ENCODE data around the gene TMEM72. TPM values are rescaled to one million over a fixed set of nuclear protein-coding genes. Genes with fewer than 3 reads are reported as not detected.
A peak's percentile ranks its signal among the peaks of the same experiment; 100 is the strongest.

TMEM72 gene
- total and polyA plus RNA-seq, 2 of the 13 experiments (the other 11 are each of a cell fraction or from before 2014, with no cell fraction given) = 0.04 TPM; not detected in 1

DNA sequence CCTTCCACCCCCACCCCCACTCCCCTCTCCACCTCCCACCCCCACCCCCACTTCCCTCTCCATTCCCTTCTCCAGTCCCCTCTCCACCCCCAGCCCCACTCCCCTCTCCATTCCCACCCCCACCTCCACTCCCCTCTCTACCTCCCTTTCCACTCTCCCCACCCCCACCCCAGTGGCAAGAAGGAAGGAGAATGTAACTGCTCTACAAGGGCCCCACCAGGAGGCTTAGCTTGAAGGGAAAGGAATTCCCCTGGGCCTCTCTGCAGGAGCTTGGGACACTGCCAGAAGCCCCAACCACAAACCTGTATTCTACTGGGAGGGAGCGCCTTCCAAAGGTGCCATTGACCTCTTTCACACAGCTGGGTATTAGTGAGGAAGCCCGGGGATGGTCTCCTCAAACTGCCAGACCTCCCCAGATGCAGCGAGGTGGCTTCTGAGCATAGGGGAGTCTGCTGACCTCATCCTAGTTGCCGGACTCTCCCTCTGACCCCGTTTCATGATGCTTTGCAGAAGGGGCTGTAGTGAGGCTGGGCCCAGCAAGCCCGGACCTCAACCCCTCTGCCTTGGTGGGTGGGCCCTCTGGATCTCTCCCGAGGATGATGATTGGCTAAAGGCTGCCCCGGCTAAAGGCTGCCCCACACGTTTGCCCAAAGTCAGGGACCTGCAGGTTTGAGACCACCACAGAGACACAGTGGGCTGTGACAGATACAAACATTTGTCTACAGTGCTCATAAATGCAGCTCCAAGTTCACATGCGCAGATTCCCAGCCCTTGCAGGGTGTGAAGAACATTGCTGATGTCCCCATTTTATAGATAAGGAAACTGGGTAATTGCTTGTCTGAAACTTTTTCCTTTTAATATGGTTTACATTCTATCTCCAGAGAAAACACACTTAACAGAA is 64.5 kb downstream of the TMEM72 start (continued):
- TF ChIP-seq, protein P1, sequence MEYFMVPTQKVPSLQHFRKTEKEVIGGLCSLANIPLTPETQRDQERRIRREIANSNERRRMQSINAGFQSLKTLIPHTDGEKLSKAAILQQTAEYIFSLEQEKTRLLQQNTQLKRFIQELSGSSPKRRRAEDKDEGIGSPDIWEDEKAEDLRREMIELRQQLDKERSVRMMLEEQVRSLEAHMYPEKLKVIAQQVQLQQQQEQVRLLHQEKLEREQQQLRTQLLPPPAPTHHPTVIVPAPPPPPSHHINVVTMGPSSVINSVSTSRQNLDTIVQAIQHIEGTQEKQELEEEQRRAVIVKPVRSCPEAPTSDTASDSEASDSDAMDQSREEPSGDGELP (IDR thresholded peaks at IDR 0.05; ENCODE audit: borderline replicate concordance, low read depth) = peak; percentile 60; the same call in 1 of the 2 replicates
- TF ChIP-seq, protein P2, sequence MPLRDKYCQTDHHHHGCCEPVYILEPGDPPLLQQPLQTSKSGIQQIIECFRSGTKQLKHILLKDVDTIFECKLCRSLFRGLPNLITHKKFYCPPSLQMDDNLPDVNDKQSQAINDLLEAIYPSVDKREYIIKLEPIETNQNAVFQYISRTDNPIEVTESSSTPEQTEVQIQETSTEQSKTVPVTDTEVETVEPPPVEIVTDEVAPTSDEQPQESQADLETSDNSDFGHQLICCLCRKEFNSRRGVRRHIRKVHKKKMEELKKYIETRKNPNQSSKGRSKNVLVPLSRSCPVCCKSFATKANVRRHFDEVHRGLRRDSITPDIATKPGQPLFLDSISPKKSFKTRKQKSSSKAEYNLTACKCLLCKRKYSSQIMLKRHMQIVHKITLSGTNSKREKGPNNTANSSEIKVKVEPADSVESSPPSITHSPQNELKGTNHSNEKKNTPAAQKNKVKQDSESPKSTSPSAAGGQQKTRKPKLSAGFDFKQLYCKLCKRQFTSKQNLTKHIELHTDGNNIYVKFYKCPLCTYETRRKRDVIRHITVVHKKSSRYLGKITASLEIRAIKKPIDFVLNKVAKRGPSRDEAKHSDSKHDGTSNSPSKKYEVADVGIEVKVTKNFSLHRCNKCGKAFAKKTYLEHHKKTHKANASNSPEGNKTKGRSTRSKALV (CRISPR knock-in tag; IDR thresholded peaks at IDR 0.05) = no peak; the same call in 1 of the 2 replicates
- TF ChIP-seq, protein P3, sequence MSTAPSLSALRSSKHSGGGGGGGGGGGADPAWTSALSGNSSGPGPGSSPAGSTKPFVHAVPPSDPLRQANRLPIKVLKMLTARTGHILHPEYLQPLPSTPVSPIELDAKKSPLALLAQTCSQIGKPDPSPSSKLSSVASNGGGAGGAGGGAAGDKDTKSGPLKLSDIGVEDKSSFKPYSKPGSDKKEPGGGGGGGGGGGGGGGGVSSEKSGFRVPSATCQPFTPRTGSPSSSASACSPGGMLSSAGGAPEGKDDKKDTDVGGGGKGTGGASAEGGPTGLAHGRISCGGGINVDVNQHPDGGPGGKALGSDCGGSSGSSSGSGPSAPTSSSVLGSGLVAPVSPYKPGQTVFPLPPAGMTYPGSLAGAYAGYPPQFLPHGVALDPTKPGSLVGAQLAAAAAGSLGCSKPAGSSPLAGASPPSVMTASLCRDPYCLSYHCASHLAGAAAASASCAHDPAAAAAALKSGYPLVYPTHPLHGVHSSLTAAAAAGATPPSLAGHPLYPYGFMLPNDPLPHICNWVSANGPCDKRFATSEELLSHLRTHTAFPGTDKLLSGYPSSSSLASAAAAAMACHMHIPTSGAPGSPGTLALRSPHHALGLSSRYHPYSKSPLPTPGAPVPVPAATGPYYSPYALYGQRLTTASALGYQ (CRISPR knock-in tag; IDR thresholded peaks at IDR 0.05) = peak; percentile 58
- TF ChIP-seq, protein P4, sequence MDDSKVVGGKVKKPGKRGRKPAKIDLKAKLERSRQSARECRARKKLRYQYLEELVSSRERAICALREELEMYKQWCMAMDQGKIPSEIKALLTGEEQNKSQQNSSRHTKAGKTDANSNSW (CRISPR knock-in tag; IDR thresholded peaks at IDR 0.05; ENCODE audit: borderline replicate concordance) = 0 out of 2 replicates have a peak, but pooled peaks have one; percentile 12
- TF ChIP-seq ZNF839 (CRISPR knock-in tag; IDR thresholded peaks at IDR 0.05; ENCODE audit: borderline replicate concordance) (no peak), ZNF3 (CRISPR knock-in tag; IDR thresholded peaks at IDR 0.05) (no peak), CREM (IDR thresholded peaks at IDR 0.05) (no peak), CREM (CRISPR knock-in tag; IDR thresholded peaks at IDR 0.05) (no peak), SIX4 (CRISPR knock-in tag; IDR thresholded peaks at IDR 0.05) (no peak), MXI1 (IDR thresholded peaks at IDR 0.05; ENCODE audit: borderline replicate concordance, low read depth, low read length) (no peak; the same call in 2 of the 3 replicates), GZF1 (CRISPR knock-in tag; IDR thresholded peaks at IDR 0.05) (no peak), ERF (CRISPR knock-in tag; IDR thresholded peaks at IDR 0.05) (peak; percentile 7; the same call in 1 of the 2 replicates), SOX5 (CRISPR knock-in tag; IDR thresholded peaks at IDR 0.05; ENCODE audit: borderline replicate concordance) (no peak), RFX5 (IDR thresholded peaks at IDR 0.05; ENCODE audit: low read depth, low read length) (no peak)
- TF ChIP-seq, protein P5, sequence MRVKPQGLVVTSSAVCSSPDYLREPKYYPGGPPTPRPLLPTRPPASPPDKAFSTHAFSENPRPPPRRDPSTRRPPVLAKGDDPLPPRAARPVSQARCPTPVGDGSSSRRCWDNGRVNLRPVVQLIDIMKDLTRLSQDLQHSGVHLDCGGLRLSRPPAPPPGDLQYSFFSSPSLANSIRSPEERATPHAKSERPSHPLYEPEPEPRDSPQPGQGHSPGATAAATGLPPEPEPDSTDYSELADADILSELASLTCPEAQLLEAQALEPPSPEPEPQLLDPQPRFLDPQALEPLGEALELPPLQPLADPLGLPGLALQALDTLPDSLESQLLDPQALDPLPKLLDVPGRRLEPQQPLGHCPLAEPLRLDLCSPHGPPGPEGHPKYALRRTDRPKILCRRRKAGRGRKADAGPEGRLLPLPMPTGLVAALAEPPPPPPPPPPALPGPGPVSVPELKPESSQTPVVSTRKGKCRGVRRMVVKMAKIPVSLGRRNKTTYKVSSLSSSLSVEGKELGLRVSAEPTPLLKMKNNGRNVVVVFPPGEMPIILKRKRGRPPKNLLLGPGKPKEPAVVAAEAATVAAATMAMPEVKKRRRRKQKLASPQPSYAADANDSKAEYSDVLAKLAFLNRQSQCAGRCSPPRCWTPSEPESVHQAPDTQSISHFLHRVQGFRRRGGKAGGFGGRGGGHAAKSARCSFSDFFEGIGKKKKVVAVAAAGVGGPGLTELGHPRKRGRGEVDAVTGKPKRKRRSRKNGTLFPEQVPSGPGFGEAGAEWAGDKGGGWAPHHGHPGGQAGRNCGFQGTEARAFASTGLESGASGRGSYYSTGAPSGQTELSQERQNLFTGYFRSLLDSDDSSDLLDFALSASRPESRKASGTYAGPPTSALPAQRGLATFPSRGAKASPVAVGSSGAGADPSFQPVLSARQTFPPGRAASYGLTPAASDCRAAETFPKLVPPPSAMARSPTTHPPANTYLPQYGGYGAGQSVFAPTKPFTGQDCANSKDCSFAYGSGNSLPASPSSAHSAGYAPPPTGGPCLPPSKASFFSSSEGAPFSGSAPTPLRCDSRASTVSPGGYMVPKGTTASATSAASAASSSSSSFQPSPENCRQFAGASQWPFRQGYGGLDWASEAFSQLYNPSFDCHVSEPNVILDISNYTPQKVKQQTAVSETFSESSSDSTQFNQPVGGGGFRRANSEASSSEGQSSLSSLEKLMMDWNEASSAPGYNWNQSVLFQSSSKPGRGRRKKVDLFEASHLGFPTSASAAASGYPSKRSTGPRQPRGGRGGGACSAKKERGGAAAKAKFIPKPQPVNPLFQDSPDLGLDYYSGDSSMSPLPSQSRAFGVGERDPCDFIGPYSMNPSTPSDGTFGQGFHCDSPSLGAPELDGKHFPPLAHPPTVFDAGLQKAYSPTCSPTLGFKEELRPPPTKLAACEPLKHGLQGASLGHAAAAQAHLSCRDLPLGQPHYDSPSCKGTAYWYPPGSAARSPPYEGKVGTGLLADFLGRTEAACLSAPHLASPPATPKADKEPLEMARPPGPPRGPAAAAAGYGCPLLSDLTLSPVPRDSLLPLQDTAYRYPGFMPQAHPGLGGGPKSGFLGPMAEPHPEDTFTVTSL (CRISPR knock-in tag; IDR thresholded peaks at IDR 0.05; ENCODE audit: borderline replicate concordance) = no peak
- TF ChIP-seq, protein P6, sequence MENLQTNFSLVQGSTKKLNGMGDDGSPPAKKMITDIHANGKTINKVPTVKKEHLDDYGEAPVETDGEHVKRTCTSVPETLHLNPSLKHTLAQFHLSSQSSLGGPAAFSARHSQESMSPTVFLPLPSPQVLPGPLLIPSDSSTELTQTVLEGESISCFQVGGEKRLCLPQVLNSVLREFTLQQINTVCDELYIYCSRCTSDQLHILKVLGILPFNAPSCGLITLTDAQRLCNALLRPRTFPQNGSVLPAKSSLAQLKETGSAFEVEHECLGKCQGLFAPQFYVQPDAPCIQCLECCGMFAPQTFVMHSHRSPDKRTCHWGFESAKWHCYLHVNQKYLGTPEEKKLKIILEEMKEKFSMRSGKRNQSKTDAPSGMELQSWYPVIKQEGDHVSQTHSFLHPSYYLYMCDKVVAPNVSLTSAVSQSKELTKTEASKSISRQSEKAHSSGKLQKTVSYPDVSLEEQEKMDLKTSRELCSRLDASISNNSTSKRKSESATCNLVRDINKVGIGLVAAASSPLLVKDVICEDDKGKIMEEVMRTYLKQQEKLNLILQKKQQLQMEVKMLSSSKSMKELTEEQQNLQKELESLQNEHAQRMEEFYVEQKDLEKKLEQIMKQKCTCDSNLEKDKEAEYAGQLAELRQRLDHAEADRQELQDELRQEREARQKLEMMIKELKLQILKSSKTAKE (CRISPR knock-in tag; IDR thresholded peaks at IDR 0.05; ENCODE audit: borderline replicate concordance) = no peak
